Neuronal stem cell (in vitro differentiated cells): Measurements from ENCODE around the gene SPCS1.

Experiments
- DNase-seq: peaks from one replicate; pipeline ENCODE4 v3.0.0-alpha.2; 2013; ENCODE audit warnings: low spot score
- H2AFZ ChIP-seq: one replicate; pipeline ENCODE4 v1.6.1; 2013; ENCODE audit warnings: mild to moderate bottlenecking, low read length, inconsistent platforms
- H2AK5ac ChIP-seq: 2 replicates; pipeline ENCODE4 v1.6.1; 2013; ENCODE audit warnings: low read depth, mild to moderate bottlenecking, inconsistent platforms, low read length, moderate library complexity, mixed read lengths
- H2BK120ac ChIP-seq: 2 replicates; pipeline ENCODE4 v1.6.1; 2013; ENCODE audit warnings: low read depth, mild to moderate bottlenecking, inconsistent platforms, low read length, moderate library complexity, mixed read lengths
- H2BK12ac ChIP-seq: one replicate; pipeline ENCODE4 v1.6.1; 2013; ENCODE audit warnings: low read length, inconsistent platforms
- H2BK15ac ChIP-seq: 2 replicates; pipeline ENCODE4 v1.6.1; 2013; ENCODE audit warnings: mild to moderate bottlenecking, low read length, inconsistent platforms, mixed read lengths
- H2BK5ac ChIP-seq: one replicate; pipeline ENCODE4 v1.6.1; 2013; ENCODE audit warnings: inconsistent platforms, mild to moderate bottlenecking, low read length, moderate library complexity
- H3K14ac ChIP-seq: one replicate; pipeline ENCODE4 v1.6.1; 2013; ENCODE audit warnings: low read length, inconsistent platforms
- H3K18ac ChIP-seq: 2 replicates; pipeline ENCODE4 v1.6.1; 2013; ENCODE audit warnings: low read length, inconsistent platforms
- H3K23ac ChIP-seq: 2 replicates; pipeline ENCODE4 v1.6.1; 2013; ENCODE audit warnings: low read depth, mild to moderate bottlenecking, mixed read lengths, low read length, inconsistent platforms; ENCODE audit not compliant: poor library complexity
- H3K27ac ChIP-seq: replicated peaks from 3 replicates; pipeline ENCODE4 v1.5.1; 2013; ENCODE audit warnings: low read length, inconsistent platforms
- H3K27me3 ChIP-seq, 3 experiments: 2 replicates each; pipeline ENCODE4 v1.6.1; 2013; ENCODE audit warnings: low read length in 3 of 3, mild to moderate bottlenecking in 2 of 3, inconsistent platforms in 1 of 3, low read depth in 1 of 3, mixed read lengths in 1 of 3, moderate library complexity in 1 of 3; ENCODE audit not compliant: control insufficient read depth in 3 of 3, insufficient read depth in 3 of 3
- H3K36me3 ChIP-seq, 2 donors: replicated peaks in 1 of 2; 2 replicates each; pipeline ENCODE4 v1.6.1; 2013; ENCODE audit warnings: low read length in 2 of 2; ENCODE audit not compliant: control insufficient read depth in 2 of 2, insufficient read depth in 2 of 2
- H3K4ac ChIP-seq: 2 replicates; pipeline ENCODE4 v1.6.1; 2013; ENCODE audit warnings: inconsistent platforms, mild to moderate bottlenecking, low read length, moderate library complexity
- H3K4me1 ChIP-seq, 2 donors: 1 replicate in 1 of 2; 2 replicates in 1 of 2; pipeline ENCODE4 v1.6.1; 2013; ENCODE audit warnings: low read length in 2 of 2, low read depth in 1 of 2; ENCODE audit not compliant: control insufficient read depth in 2 of 2, insufficient read depth in 1 of 2
- H3K4me2 ChIP-seq: one replicate; pipeline ENCODE4 v1.6.1; 2013; ENCODE audit warnings: mild to moderate bottlenecking, low read length, inconsistent platforms; ENCODE audit not compliant: insufficient read depth, poor library complexity, severe bottlenecking
- H3K4me3 ChIP-seq, 2 donors: 2 replicates each; pipeline ENCODE4 v1.5.1; 2013; ENCODE audit warnings: low read length in 2 of 2, mild to moderate bottlenecking in 2 of 2, inconsistent platforms in 1 of 2, moderate library complexity in 1 of 2
- H3K79me1 ChIP-seq: one replicate; pipeline ENCODE4 v1.6.1; 2013; ENCODE audit warnings: low read depth, mild to moderate bottlenecking, inconsistent platforms, low read length, moderate library complexity
- H3K9ac ChIP-seq: one replicate; pipeline ENCODE4 v1.6.1; 2013; ENCODE audit warnings: mild to moderate bottlenecking, low read depth, low read length, inconsistent platforms; ENCODE audit not compliant: poor library complexity
- H3K9me3 ChIP-seq, 2 donors: replicated peaks in 1 of 2; 2 replicates each; pipeline versions ENCODE3 to v1.6.1; 2013; ENCODE audit warnings: low read length in 2 of 2, mild to moderate bottlenecking in 2 of 2, inconsistent platforms in 1 of 2, low read depth in 1 of 2, mixed read lengths in 1 of 2, moderate library complexity in 1 of 2; ENCODE audit not compliant: control insufficient read depth in 2 of 2, insufficient read depth in 1 of 2
- H4K8ac ChIP-seq: one replicate; pipeline ENCODE4 v1.6.1; 2013; ENCODE audit warnings: low read depth, mild to moderate bottlenecking, inconsistent platforms, low read length, moderate library complexity
- H4K91ac ChIP-seq: one replicate; pipeline ENCODE4 v1.6.1; 2013; ENCODE audit warnings: low read length, low read depth, mild to moderate bottlenecking, inconsistent platforms; ENCODE audit not compliant: poor library complexity
- WGBS, 2 donors: extraction: QIAGEN DNeasy Blood & Tissue Kit; methylation state at CpG; one replicate each; pipeline ENCODE4 v1.1.7; 2013; ENCODE audit warnings: missing lambda C conversion rate in 2 of 2, mixed read lengths in 1 of 2; ENCODE audit not compliant: insufficient read length in 2 of 2, insufficient replicate concordance in 1 of 2; ENCODE audit errors: extremely low coverage in 2 of 2; 5-methylcytosine and 5-hydroxymethylcytosine counted together

The SPCS1 gene

GRCh38 chr3:52679199-52679538, 26.7 kb upstream of the SPCS1 start:
- WGBS, 2 donors: no CpG with 5 or more reads among the region's 3 CpGs
- Histone ChIP-seq H3K4me1 (peaks cover 0 to 14% of the 10 kb centered on the region in 2 donors), H3K79me1 (peaks cover 2% of the 10 kb centered on the region), H2AFZ (no peak overlapping the region), H2BK120ac (no peak overlapping the region), H3K23ac (no peak overlapping the region), H3K27ac (no peak overlapping the region), H3K27me3 (no peaks in the 10 kb centered on the region), H4K8ac (no peak overlapping the region), H2BK5ac (no peak overlapping the region), H3K36me3 (peaks cover 17 to 83% of the 10 kb centered on the region in 2 donors), H3K18ac (no peak overlapping the region), H3K9me3 (no peaks in the 10 kb centered on the region), H2AK5ac (no peak overlapping the region), H3K4ac (no peak overlapping the region), H3K4me2 (no peak overlapping the region), H3K14ac (no peak overlapping the region), H4K91ac (no peak overlapping the region), H3K9ac (no peak overlapping the region), H3K4me3 (no peak overlapping the region), H2BK15ac (no peak overlapping the region), H2BK12ac (no peak overlapping the region)
- DNase-seq: no peak

DNA sequence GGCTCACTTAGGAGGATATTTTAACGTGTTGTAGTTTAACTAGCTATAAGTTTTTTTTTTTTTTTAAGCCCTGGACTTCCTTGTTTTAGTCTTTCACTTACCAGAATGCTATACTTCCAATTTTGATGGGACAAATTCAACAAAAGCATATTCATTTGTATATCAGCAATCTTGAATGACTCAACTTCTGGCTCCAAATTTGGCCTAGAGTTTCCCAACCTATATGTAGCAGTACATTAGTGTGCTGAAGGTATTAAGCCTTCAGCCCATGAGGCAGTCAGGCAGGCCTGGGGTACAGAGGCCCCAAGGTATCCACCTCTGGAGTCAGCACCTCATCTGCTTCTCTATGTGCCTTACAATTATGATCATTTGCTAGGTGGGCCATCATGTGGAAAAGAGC, 26.1 kb upstream of the SPCS1 start:
- no peak overlapping the region for H3K4me3 ChIP-seq
- no peak overlapping the region for H2BK12ac ChIP-seq
- peaks cover 0 to 17% of the 10 kb centered on the region in 2 donors for H3K4me1 ChIP-seq
- no peak overlapping the region for H2BK120ac ChIP-seq
- H3K79me1 ChIP-seq: peaks cover 2% of the 10 kb centered on the region
- DNase-seq: no peak
- no peak overlapping the region for H4K91ac ChIP-seq
- H3K9me3 ChIP-seq: no peaks in the 10 kb centered on the region
- no peak overlapping the region for H2AK5ac ChIP-seq
- H3K9ac ChIP-seq: no peak overlapping the region
- H3K36me3 ChIP-seq: peaks cover 17 to 80% of the 10 kb centered on the region in 2 donors
- no CpG with 5 or more reads among the region's 1 CpG for WGBS, 2 donors
- no peak overlapping the region for H3K23ac ChIP-seq
- no peak overlapping the region for H3K14ac ChIP-seq
- no peaks in the 10 kb centered on the region for H3K27me3 ChIP-seq
- H3K27ac ChIP-seq: no peak overlapping the region
- no peak overlapping the region for H4K8ac ChIP-seq
- no peak overlapping the region for H2BK15ac ChIP-seq
- no peak overlapping the region for H3K18ac ChIP-seq
- H3K4ac ChIP-seq: no peak overlapping the region
- H3K4me2 ChIP-seq: no peak overlapping the region
- no peak overlapping the region for H2BK5ac ChIP-seq
- H2AFZ ChIP-seq: no peak overlapping the region

DNA sequence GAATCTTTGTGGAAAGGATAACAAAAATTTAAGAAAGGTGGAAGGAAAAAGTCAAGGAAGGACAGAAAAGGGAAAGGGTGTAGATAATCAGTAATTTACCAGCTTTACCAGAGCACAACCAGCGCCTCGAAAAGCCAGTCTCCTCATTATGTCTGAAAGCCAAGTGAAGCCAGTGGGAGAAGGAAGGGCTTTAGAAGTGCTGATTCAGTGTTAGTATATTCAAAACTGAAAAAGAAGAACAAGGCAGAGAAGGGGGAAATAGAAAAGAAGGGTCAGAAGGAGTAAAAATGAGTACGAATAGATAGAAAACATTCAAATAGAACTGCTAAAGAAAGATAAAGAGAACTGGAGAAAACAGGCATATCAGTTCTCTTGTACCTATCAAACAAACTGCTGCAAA, 24.3 kb upstream of the SPCS1 start:
- no peak overlapping the region for H3K27ac ChIP-seq

DNA sequence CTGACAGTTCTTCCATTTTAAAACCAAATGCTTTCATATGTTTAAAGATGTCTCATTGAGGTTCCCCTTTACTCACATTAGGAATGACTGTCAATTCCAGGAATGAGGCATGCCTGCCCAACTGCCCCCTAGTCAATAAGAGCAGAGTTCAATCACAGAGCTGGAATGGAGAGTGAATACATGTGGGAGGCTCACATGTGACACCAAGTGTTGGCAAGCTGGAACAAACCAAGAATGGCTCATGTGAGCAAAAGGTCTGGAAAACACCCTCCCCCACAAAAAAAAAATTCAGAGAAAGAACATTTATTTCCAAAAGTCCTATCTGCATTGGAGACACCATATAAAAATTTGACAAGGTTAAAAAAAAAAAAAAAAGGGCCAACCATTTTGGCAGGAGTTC, 23.9 kb upstream of the SPCS1 start:
- no peaks in the 10 kb centered on the region for H3K9me3 ChIP-seq
- no peaks in the 10 kb centered on the region for H3K27me3 ChIP-seq
- H4K8ac ChIP-seq: no peak overlapping the region
- H2BK120ac ChIP-seq: no peak overlapping the region
- H3K4me1 ChIP-seq: peaks cover 2 to 18% of the 10 kb centered on the region in 2 donors
- peaks cover 14 to 66% of the 10 kb centered on the region in 2 donors for H3K36me3 ChIP-seq
- no peak overlapping the region for H3K9ac ChIP-seq
- H3K14ac ChIP-seq: no peak overlapping the region
- H3K18ac ChIP-seq: no peak overlapping the region
- no peak overlapping the region for H2BK15ac ChIP-seq
- DNase-seq: no peak
- no peak overlapping the region for H3K27ac ChIP-seq
- H3K4me3 ChIP-seq: no peak overlapping the region
- H3K23ac ChIP-seq: no peak overlapping the region
- H3K4ac ChIP-seq: no peak overlapping the region
- H3K79me1 ChIP-seq: peaks cover 2% of the 10 kb centered on the region
- no peak overlapping the region for H4K91ac ChIP-seq
- no peak overlapping the region for H3K4me2 ChIP-seq
- no peak overlapping the region for H2AK5ac ChIP-seq
- H2BK5ac ChIP-seq: no peak overlapping the region
- no peak overlapping the region for H2BK12ac ChIP-seq
- no peak overlapping the region for H2AFZ ChIP-seq

More for the DNA sequence above, 24.3 kb upstream of the SPCS1 start:
- no peak overlapping the region for H2AK5ac ChIP-seq
- H4K8ac ChIP-seq: no peak overlapping the region
- no peak overlapping the region for H3K4ac ChIP-seq
- no peak overlapping the region for H4K91ac ChIP-seq
- H2BK15ac ChIP-seq: no peak overlapping the region
- no peaks in the 10 kb centered on the region for H3K27me3 ChIP-seq
- no peak overlapping the region for H3K4me2 ChIP-seq
- peaks cover 0 to 17% of the 10 kb centered on the region in 2 donors for H3K4me1 ChIP-seq
- H2AFZ ChIP-seq: no peak overlapping the region
- no peaks in the 10 kb centered on the region for H3K9me3 ChIP-seq
- H3K79me1 ChIP-seq: peaks cover 2% of the 10 kb centered on the region
- no peak overlapping the region for H2BK120ac ChIP-seq
- no peak overlapping the region for H2BK12ac ChIP-seq
- H3K18ac ChIP-seq: no peak overlapping the region
- H3K9ac ChIP-seq: no peak overlapping the region
- no peak overlapping the region for H3K23ac ChIP-seq
- no peak overlapping the region for H3K4me3 ChIP-seq
- no peak for DNase-seq
- H3K36me3 ChIP-seq: peaks cover 14 to 66% of the 10 kb centered on the region in 2 donors
- H3K14ac ChIP-seq: no peak overlapping the region
- no CpG with 5 or more reads among the region's 3 CpGs for WGBS, 2 donors
- H2BK5ac ChIP-seq: no peak overlapping the region
